GM23248 (cell line): ENCODE results near the gene SYT15.

Experiments used
- EZH2 ChIP-seq: fragments of 200-600 bp; sonication (generic); IDR thresholded peaks from 2 replicates; pipeline ENCODE4 v1.6.1; 2018; ENCODE audit warnings: antibody characterized with exemption, mild to moderate bottlenecking; ENCODE audit not compliant: insufficient read depth, poor library complexity, severe bottlenecking
- EZH2phosphoT487 ChIP-seq: fragments of 200-600 bp; sonication (generic); IDR thresholded peaks from 2 replicates; pipeline ENCODE4 v1.6.1; 2018; ENCODE audit warnings: antibody characterized with exemption, moderate library complexity, mild to moderate bottlenecking, low read depth; ENCODE audit not compliant: insufficient read depth

DNA sequence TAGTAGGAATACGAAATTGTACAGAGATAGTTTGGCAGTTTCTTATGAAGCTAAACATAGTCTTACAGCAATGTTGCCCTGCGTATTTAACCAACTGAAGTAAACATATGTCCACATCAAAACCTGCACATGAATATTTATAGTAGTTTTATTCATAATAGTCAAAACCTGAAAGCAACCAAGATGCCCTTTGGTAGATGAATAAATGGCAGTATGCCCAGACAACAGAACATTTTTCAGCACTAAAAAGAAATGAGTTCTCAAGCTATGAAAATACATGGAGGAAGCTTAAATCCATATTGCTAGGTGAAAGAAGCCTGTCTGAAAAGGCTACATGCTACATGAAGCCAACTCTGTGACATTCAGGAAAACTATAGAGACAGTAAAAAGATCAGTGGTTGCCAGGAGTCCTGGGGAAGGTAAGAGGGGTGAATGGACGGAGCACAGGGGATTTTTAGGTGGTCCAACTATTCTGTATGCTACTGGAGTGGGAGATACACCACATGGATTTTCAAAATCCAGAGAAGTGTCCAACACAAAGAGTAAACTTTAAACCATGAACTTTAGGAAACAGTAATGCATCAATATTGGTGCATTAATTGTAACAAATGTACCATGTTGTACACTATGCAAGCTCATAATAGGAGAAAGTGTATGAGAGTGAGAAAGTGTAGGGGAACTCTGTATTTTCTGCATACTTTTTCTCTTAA is 40.1 kb upstream of the SYT15 start:
- TF ChIP-seq EZH2phosphoT487 = no peak
- no peak for TF ChIP-seq EZH2
